SK-N-SH (cell line): ENCODE data around the gene PWP2. TPM values are rescaled to one million over a fixed set of nuclear protein-coding genes. Genes with fewer than 3 reads are reported as not detected.

Experiments used
- CTCF ChIA-PET: fragments of 300-600, 350-600 bp; formaldehyde crosslinking; extraction: SDS; loops from one replicate; lab custom pipeline; 2021; lab: Yijun Ruan, JAX
- POLR2A ChIA-PET: fragments of 350-600 bp; sonication (Branson Sonifier 250); formaldehyde crosslinking; extraction: SDS; loops from one replicate; lab custom pipeline; 2020; ENCODE audit warnings: antibody characterized with exemption, inconsistent platforms; lab: Yijun Ruan, JAX
- DNase-seq: peaks from one replicate; pipeline ENCODE4 v3.0.0; 2012
- H2AFZ ChIP-seq: fragments of 200-600 bp; sonication (generic); 2 replicates; pipeline ENCODE4 v1.8.1; 2016; ENCODE audit warnings: antibody characterized with exemption, mild to moderate bottlenecking, low read depth
- H3F3A ChIP-seq: fragments of 200-600 bp; sonication (generic); replicated peaks from 2 replicates; pipeline ENCODE3; 2016; ENCODE audit warnings: antibody characterized with exemption, mild to moderate bottlenecking; ENCODE audit not compliant: insufficient read depth
- H3K27ac ChIP-seq, 2 experiments: fragments of 200-500 bp in 1 of 2; fragments of 200-600 bp in 1 of 2; sonication (Bioruptor generic) in 1 of 2; sonication (generic), shearing (Covaris generic) in 1 of 2; 2 replicates each; pipeline versions ENCODE4 v1.5.1 to v1.6.1; 2014 to 2016; ENCODE audit warnings: low read depth in 2 of 2, inconsistent platforms in 1 of 2, low read length in 1 of 2, mild to moderate bottlenecking in 1 of 2, mixed read lengths in 1 of 2
- H3K27me3 ChIP-seq: fragments of 200-600 bp; sonication (generic), shearing (Covaris generic); 2 replicates; pipeline ENCODE4 v1.6.1; 2016; ENCODE audit warnings: mixed run types; ENCODE audit not compliant: insufficient read depth
- H3K36me3 ChIP-seq, 2 experiments: fragments of 200-500 bp in 1 of 2; fragments of 200-600 bp in 1 of 2; sonication (Bioruptor generic) in 1 of 2; sonication (generic) in 1 of 2; replicated peaks in 1 of 2; 2 replicates each; pipeline versions ENCODE3 to v1.5.1; 2014 to 2016; ENCODE audit warnings: low read length in 1 of 2, mild to moderate bottlenecking in 1 of 2; ENCODE audit not compliant: insufficient read depth in 2 of 2, control insufficient read depth in 1 of 2
- H3K4me1 ChIP-seq, 2 experiments: fragments of 200-500 bp in 1 of 2; fragments of 200-600 bp in 1 of 2; sonication (Bioruptor generic) in 1 of 2; sonication (generic), shearing (Covaris generic) in 1 of 2; 2 replicates each; pipeline versions ENCODE4 v1.5.1 to v1.6.1; 2014 to 2016; ENCODE audit warnings: low read depth in 1 of 2, low read length in 1 of 2, mixed run types in 1 of 2; ENCODE audit not compliant: insufficient read depth in 2 of 2, control insufficient read depth in 1 of 2
- H3K4me2 ChIP-seq: fragments of 200-600 bp; sonication (generic), shearing (Covaris generic); 2 replicates; pipeline ENCODE4 v1.6.1; 2017; ENCODE audit warnings: mixed run types
- H3K4me3 ChIP-seq, 2 experiments: fragments of 200-500 bp in 1 of 2; fragments of 200-600 bp in 1 of 2; sonication (Bioruptor generic) in 1 of 2; sonication (generic), shearing (Covaris generic) in 1 of 2; 2 replicates each; pipeline versions ENCODE4 v1.5.1 to v1.8.1; 2014 to 2016; ENCODE audit warnings: low read depth in 2 of 2, inconsistent platforms in 1 of 2, low read length in 1 of 2, mild to moderate bottlenecking in 1 of 2, mixed read lengths in 1 of 2, moderate library complexity in 1 of 2
- H3K79me2 ChIP-seq: fragments of 200-600 bp; sonication (generic); 2 replicates; pipeline ENCODE4 v1.8.1; 2017; ENCODE audit warnings: mild to moderate bottlenecking; ENCODE audit not compliant: insufficient read depth
- H3K9ac ChIP-seq: fragments of 200-600 bp; sonication (generic); 2 replicates; pipeline ENCODE4 v1.6.1; 2017; ENCODE audit warnings: mixed run types
- H3K9me2 ChIP-seq: fragments of 200-600 bp; sonication (generic); 2 replicates; pipeline ENCODE4 v1.6.1; 2017; ENCODE audit warnings: mixed run types
- H3K9me3 ChIP-seq: fragments of 200-600 bp; sonication (generic); 2 replicates; pipeline ENCODE4 v1.6.1; 2017; ENCODE audit warnings: mixed run types, mild to moderate bottlenecking, moderate library complexity
- H4K20me1 ChIP-seq: fragments of 200-600 bp; sonication (generic); 2 replicates; pipeline ENCODE4 v1.6.1; 2017; ENCODE audit warnings: mild to moderate bottlenecking, mixed run types; ENCODE audit not compliant: insufficient read depth
- CHD2 ChIP-seq: fragments of 150-350 bp; IDR thresholded peaks from 2 replicates; pipeline ENCODE4 v1.6.1; 2018; ENCODE audit warnings: low read length; ENCODE audit not compliant: partially characterized antibody
- EZH2phosphoT487 ChIP-seq: fragments of 200-600 bp; sonication (generic); IDR thresholded peaks from 2 replicates; pipeline ENCODE4 v1.6.1; 2017; ENCODE audit warnings: low read depth, mixed run types, mild to moderate bottlenecking, antibody characterized with exemption, moderate library complexity, borderline replicate concordance
- FOXJ3 ChIP-seq: sonication (generic); formaldehyde crosslinking; IDR thresholded peaks from 2 replicates; pipeline ENCODE4 v1.5.1; 2020; ENCODE audit warnings: mild to moderate bottlenecking, missing genetic modification reagents
- GATA2 ChIP-seq: sonication (generic); formaldehyde crosslinking; IDR thresholded peaks from 2 replicates; pipeline ENCODE4 v1.5.0; 2020; ENCODE audit warnings: mild to moderate bottlenecking, missing genetic modification reagents
- MAX ChIP-seq: IDR thresholded peaks from 2 replicates; pipeline ENCODE4 v1.4.0; 2012; ENCODE audit warnings: low read depth
- MXI1 ChIP-seq: IDR thresholded peaks from 2 replicates; pipeline ENCODE4 v1.6.1; 2012; ENCODE audit warnings: mild to moderate bottlenecking, low read depth, low read length, improper control_type of control experiment
- NRF1 ChIP-seq: IDR thresholded peaks from 2 replicates; pipeline ENCODE4 v1.6.1; 2012; ENCODE audit warnings: low read depth, mild to moderate bottlenecking, low read length
- POLR2AphosphoS5 ChIP-seq: IDR thresholded peaks from 2 replicates; pipeline ENCODE4 v1.6.1; 2012; ENCODE audit warnings: low read depth, low read length
- SMC3 ChIP-seq: IDR thresholded peaks from 2 replicates; pipeline ENCODE4 v1.6.1; 2012; ENCODE audit warnings: low read depth, low read length, improper control_type of control experiment
- TAF1 ChIP-seq: IDR thresholded peaks from 2 replicates; pipeline ENCODE4 v1.6.1; 2012; ENCODE audit warnings: low read depth, mild to moderate bottlenecking, low read length, moderate library complexity, borderline replicate concordance
- TCF12 ChIP-seq: IDR thresholded peaks from 2 replicates; pipeline ENCODE4 v1.4.0; 2012
- WGBS: methylation state at CpG from one replicate; pipeline ENCODE4 v1.1.6; 2017; ENCODE audit warnings: low lambda C conversion rate; 5-methylcytosine and 5-hydroxymethylcytosine counted together
- polyA plus RNA-seq, 3 experiments: library from polyadenylated mRNA; depleted of rRNA; stranded (reverse); fragments of >200 nt; gene quantifications; 2 replicates each; pipeline ENCODE4 v1.2.3, GENCODE V29; 2012
- TF ChIP-seq, protein P1 (sequence below): IDR thresholded peaks from 2 replicates; pipeline ENCODE4; 2012

The PWP2 gene
- polyA plus RNA-seq, 1 of the 3 experiments (the other 2 are of a cell fraction) = 6.0 TPM

DNA sequence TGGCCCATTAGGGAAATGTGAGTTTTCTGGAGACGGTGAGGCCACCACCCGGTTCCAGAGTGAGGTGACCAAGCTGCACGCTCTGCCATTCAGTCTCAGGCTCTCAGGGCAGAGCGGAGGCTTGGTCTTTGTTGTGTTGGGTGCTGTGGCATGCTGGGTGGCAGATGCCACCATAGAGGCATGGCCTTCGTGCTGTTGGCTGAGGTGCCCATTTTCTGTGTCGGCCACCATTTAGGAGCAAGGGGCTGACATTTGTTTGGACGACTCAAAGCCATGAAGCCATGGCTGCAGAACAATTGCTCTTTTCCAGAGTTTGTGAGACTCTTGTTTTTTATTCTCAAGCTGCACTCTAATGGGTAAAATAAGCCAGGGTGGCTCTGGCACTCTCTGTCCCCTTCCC is 36.8 kb upstream of the PWP2 start:
- CTCF ChIA-PET = interaction anchor here (1.0 to 2.1 kb wide), 2 partner anchors 13 to 260 kb away, joined by 3 to 5 read pairs; no protein-coding TSS in a partner anchor

DNA sequence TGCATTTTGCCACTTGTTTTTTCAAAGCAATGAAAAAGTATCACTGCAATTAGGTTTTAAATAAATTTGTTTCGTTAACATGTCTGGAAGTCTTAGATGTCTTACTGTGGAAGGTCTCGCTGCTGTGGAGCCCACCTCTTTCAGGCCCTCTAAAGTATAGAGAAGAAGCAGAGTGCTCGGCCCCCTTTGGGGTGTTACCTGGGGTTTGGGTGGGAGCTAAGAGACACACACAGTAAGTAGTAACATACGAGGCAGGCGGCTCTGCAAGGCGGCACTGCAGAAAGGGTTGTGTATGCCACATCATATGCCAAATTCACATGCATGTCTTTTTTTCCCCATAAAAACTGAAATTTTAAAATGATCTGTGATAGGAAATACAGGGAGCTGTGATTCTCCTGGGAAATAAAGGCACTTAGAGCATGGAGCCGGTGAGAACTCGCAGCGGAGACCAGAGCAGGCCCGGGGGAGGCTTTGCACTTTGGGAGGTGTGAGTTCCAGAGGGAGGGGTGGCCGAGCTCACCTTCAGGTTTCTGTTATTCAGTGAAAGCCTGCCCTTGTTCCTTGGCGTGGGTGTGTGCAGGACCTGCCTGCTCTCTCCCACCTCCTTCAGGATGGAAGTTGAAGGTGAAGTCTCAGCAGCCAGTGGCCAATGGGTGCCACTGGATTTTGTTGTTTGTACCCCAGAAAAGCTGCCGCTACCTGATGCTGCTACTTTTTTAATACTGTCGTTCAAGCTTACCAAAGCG is 35.7 kb upstream of the PWP2 start:
- no peak overlapping the region for H2AFZ ChIP-seq
- H3K79me2 ChIP-seq = peaks cover 53% of the 10 kb centered on the region
- H3K4me2 ChIP-seq = no peak overlapping the region
- TF ChIP-seq MXI1 = no peak
- TF ChIP-seq TCF12 = no peak
- no peak for TF ChIP-seq SMC3
- no peak for TF ChIP-seq CHD2
- TF ChIP-seq POLR2AphosphoS5 = no peak
- no peak for TF ChIP-seq TAF1
- TF ChIP-seq MAX = no peak
- no peak for TF ChIP-seq EZH2phosphoT487
- TF ChIP-seq NRF1 = no peak
- H3K36me3 ChIP-seq = peaks cover 20 to 53% of the 10 kb centered on the region in 2 experiments
- H3K4me3 ChIP-seq = no peak overlapping the region
- ChIA-PET POLR2A (interaction anchor here (0.6 kb wide), 1 partner anchor 9 kb away, joined by 3 read pairs; no protein-coding TSS in a partner anchor), CTCF (interaction anchor here (2.1 kb wide), 1 partner anchor 12 kb away, joined by 5 read pairs; no protein-coding TSS in a partner anchor)
- 91% methylated on average over 14 of the region's 15 CpGs for WGBS
- H3K9ac ChIP-seq = no peak overlapping the region
- DNase-seq = no peak
- no peaks in the 10 kb centered on the region for H3K27me3 ChIP-seq
- H3F3A ChIP-seq = peaks cover 3% of the 10 kb centered on the region
- H4K20me1 ChIP-seq = peaks cover 8% of the 10 kb centered on the region
- H3K9me3 ChIP-seq = no peaks in the 10 kb centered on the region
- H3K9me2 ChIP-seq = no peaks in the 10 kb centered on the region
- H3K27ac ChIP-seq = no peak overlapping the region
- H3K4me1 ChIP-seq = no peaks in the 10 kb centered on the region; a peak in 1 of 4 replicates

More for the DNA sequence above, 36.8 kb upstream of the PWP2 start:
- H3K27me3 ChIP-seq = no peaks in the 10 kb centered on the region
- no peak overlapping the region for H3K4me3 ChIP-seq
- no peak overlapping the region for H3K4me2 ChIP-seq
- no peaks in the 10 kb centered on the region for H3K9me2 ChIP-seq
- POLR2A ChIA-PET = interaction anchor here (0.6 kb wide), 1 partner anchor 15 kb away, joined by 3 read pairs; no protein-coding TSS in a partner anchor
- no peak overlapping the region for H2AFZ ChIP-seq
- peaks cover 62% of the 10 kb centered on the region for H3K79me2 ChIP-seq
- no peak for DNase-seq
- H3F3A ChIP-seq = peaks cover 3% of the 10 kb centered on the region
- H3K9me3 ChIP-seq = no peaks in the 10 kb centered on the region
- TF ChIP-seq FOXJ3 (CRISPR knock-in tag) = no peak
- TF ChIP-seq GATA2 (CRISPR knock-in tag) = no peak
- TF ChIP-seq, protein P1, sequence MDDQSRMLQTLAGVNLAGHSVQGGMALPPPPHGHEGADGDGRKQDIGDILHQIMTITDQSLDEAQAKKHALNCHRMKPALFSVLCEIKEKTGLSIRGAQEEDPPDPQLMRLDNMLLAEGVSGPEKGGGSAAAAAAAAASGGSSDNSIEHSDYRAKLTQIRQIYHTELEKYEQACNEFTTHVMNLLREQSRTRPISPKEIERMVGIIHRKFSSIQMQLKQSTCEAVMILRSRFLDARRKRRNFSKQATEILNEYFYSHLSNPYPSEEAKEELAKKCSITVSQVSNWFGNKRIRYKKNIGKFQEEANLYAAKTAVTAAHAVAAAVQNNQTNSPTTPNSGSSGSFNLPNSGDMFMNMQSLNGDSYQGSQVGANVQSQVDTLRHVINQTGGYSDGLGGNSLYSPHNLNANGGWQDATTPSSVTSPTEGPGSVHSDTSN = no peak
- H3K4me1 ChIP-seq = no peaks in the 10 kb centered on the region; a peak in 1 of 4 replicates
- H4K20me1 ChIP-seq = peaks cover 8% of the 10 kb centered on the region
- peaks cover 14 to 57% of the 10 kb centered on the region in 2 experiments for H3K36me3 ChIP-seq
- H3K9ac ChIP-seq = no peak overlapping the region
- 100% methylated on average over 5 of the region's 7 CpGs for WGBS
- no peak overlapping the region for H3K27ac ChIP-seq
